GM18526 (cell line): ENCODE measurements around the gene P2RX7.

Experiments
- POLR2A ChIP-seq: IDR thresholded peaks from 3 replicates; pipeline ENCODE4 v1.6.1; 2011; ENCODE audit not compliant: insufficient read length; ENCODE audit errors: extremely low read depth

P2RX7 gene

DNA sequence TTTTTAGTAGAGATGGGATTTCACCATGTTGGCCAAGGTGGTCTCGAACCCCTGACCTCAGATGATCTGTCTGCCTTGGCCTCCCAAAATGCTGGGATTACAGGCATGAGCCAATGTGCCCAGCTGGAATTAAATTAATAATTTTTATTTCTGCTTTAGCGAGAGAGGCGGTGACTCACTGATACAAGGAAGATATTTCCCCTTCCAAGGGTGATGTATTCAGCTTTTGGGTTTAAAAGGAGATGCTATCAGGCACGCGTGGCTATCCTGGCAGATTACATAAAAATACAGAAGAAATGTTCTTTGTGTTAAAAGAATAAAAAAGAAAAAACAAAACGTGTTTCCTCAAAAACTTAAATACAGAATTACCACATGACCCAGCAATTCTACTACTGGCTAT lies 12.4 kb upstream of the P2RX7 start:
- TF ChIP-seq POLR2A: no peak

DNA sequence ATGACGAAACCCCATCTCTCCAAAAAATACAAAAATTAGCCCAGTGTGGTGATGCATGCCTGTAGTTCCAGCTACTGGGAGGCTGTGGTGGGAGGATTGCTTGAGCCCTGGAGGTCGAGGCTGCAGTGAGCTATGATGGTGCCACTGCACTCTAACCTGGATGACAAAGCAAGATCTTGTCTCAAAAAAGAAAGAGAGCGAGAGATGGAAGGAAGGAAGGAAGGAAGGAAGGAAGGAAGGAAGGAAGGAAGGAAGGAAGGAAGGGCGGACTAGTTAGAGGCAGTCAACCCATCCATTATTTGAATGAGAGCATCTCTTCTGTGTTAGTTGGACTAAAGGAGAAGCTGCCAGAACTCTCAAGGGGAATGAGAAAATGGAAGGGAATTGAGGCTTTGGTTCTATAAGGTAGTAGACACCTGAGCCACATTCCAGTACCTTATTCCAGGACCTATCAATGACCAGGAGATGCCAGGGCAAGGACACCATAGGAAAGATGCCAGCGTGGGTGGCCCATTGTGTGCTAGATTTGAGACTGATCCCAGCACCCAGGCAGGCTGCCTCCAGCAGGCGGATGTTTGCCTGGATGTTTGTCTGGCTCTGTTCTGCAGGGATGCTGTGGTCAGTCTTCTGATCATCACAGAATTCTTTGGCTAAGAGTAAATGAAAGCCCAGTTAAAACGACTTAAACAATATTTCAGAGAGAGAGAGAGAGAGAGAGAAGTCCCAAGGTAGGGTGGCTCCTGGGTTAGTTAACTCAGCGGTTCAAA lies 11.5 kb upstream of the P2RX7 start:
- TF ChIP-seq POLR2A: no peak

DNA sequence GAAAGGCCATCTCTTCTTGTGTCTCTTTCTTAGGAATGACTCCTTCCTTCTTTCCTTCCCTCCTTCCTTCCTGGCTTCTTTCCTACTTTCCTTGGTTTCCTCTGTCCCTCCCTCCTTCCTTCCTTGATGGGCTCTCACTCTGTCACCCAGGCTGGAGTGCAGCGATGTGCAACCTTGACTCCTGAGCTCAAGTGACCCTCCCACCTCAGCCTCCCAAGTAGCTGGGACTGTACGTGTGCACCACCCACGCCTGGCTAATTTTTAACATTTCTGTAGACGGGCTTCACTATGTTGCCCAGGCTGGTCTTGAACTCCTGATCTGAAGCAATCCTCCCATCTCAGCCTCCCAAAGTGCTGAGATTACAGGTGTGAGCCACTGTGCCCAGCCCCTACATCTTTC lies 10.9 kb upstream of the P2RX7 start:
- TF ChIP-seq POLR2A: no peak

DNA sequence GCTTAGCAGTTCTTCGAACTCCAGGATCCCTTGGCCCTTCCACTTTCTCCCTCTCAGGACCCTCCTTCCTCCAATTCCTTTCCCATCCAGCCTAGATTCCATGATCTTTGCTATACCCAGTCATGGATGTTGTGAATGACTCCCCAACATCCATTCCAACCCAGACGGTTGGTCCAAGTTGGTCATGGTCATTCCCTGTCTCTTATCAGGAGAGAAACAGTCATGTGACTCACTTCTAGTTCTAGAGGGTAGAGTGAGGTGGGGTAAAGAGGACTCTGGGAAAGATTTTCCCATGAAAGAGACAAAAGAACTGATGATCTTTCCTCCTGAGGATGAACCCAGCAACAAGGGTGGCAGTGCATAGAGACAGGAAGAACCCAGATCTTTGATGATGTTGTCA lies 9.2 kb upstream of the P2RX7 start:
- TF ChIP-seq POLR2A: no peak

DNA sequence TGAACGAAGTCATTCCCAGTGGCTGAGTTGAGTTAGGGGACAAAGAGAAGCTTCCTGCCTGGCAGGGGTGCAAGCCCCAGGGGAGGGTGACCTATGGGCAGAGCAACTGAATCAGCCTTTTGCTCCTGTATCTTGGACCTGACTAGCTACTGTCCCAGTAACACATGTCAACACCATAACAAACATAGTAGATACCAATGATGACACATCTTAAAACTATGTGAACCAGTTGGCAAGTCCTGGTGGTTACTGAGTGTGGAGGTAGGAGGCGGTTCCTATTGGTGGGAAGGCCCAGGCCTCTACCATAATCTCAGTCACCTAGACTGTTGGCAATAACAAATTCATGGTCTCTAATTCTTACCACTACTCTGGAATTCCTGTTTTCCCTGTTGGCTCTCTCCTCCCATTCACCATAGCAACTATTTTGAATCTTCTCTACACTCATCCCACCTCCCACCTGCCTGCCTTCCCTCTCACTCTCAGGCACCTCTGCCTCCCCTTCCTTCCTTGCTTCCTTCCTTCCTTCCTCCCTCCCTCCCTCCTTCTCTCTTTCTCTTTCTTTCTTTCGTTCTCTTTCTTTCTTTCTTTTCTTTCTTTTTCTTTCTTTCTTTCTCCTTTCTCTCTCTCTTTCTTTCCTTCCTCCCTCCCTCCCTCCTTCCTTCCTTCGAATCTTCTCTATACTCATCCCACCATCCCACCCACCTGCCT lies 8.1 kb upstream of the P2RX7 start:
- no peak for TF ChIP-seq POLR2A

DNA sequence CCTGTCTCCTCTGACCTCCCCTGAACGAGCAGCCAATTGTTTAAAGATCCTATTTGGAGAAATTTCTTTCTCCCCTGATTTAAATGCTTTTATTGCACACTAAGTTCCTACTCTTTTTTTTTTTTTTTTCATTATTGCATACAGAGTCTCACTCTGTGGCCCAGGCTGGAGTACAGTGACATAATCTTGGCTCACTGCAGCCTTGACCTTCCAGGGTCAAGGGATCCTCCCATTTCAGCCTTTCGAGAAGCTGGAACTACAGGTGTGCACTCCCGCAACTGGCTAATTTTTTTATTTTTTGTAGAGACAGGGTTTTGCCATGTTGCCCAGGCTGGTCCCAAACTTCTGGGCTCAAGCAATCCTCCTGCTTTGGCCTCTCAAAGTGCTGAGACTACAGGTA lies 5.2 kb upstream of the P2RX7 start:
- no peak for TF ChIP-seq POLR2A

DNA sequence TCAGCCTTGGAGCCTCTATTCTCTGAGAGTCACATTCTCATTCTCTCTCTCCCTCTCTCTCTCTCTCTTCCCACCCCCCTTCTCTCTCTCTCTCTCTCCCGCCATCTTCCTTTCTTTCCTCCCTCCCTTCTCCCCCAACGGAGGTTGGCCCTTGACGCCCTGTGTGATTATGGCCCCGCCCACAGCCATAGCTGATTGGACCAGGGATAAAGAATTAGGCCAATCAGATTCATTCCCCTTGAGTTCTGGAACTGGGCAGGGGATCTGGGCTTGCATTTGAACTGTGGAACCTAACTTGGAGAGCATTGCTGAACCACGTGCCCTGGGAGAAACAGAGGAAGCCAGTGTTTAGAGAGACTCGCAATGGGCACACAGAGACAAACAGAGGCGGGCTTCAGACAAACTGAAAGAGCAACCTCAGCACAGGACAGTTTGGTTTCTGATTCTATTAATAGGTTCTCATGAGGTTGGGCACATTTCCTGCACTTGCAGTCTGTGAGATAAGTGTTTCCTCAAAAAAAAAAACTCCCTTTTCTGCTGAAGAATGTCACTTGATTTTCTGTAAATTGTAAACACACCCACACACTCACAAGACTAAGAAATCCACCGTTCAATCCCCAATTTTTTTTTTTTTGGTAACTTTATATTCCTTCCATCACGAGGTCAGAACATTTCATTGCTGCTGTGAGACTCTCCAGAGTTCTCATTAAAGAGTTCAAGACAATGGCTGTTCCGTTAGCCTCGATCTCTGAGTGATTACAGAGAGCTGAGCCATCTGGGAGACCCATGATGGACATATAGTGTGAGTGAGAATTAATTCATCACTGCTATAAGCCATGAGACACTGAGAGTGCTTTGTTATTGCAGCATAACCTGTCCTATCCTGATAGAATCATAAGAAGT lies 3.5 kb upstream of the P2RX7 start:
- TF ChIP-seq POLR2A: peak; percentile 43

DNA sequence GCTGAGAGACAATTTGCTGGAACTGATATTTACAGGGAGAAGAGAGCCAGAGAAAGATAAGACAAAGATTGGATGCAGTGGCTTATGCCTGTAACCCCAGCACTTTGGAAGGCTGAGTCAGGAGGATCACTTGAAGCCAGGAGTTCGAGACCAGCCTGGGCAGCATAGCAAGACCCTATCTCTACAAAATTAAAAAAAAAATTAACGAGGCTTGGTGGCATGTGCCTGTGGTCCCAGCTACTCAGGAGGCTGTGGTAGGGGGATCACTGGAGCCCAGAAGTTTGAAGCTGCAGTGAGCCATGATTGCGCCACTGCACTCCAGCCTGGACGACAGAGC lies 2.9 kb upstream of the P2RX7 start:
- TF ChIP-seq POLR2A: no peak

DNA sequence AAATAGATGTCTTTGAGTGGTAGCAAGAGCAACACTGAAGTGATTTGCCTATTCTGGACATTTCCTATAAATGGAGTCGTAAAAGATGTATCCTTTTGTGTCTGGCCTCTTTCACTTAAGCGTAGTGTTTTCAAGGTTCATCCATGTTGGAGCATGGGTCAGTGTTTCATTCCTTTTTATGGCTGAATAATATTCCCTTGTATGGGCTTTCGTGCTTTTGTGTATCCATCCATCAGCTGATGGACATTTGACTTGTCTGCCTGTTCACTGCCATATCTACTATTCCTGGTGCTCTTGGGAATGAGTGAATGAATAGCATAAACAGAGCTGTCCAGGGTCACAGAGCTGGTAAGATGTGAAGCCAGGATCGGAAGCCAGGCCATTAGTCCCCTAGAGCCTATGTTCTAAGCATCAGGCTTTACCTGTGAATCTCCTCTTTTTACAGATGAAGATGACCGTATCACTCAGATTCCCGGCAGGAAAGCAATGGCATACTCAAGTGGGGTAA lies 1.8 kb upstream of the P2RX7 start:
- no peak for TF ChIP-seq POLR2A

DNA sequence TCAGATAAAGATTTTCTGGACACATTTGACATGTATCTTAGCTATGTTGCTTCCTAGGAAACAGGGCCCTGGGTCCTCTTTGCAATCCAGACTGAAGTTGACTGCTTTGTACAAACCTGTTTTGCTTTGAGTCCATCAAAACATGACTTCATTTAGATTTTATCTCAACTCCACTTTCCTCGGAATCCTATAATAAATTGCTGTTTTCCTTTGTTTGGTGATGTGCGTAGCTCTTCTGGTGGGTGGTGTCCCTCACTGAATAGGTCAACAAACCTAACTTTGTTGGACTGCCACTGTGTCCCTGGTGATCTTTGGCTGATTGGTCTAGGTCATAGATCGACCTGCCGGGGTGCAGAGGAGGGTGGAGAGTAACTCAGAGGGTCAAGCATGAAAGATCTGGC lies 735 bp upstream of the P2RX7 start:
- TF ChIP-seq POLR2A: no peak

DNA sequence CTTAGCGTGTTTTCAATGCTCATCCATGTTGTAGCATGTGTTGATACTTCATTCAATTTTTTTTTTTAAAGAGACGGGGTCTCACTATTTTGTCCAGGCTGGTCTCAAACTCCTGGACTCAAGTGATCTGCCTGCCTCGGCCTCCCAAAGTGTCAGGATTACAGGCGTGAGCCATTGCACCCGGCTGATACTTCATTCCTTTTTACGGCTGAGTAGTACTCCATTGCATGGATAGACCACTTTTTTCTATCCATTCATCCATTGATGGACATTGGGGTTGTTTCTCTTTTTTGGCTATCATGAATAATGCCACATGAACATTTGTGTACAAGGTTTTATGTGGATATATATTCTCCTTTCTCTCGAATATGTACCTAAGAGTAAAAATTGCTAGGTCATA lies 1.2 kb downstream of the P2RX7 start:
- TF ChIP-seq POLR2A: no peak

DNA sequence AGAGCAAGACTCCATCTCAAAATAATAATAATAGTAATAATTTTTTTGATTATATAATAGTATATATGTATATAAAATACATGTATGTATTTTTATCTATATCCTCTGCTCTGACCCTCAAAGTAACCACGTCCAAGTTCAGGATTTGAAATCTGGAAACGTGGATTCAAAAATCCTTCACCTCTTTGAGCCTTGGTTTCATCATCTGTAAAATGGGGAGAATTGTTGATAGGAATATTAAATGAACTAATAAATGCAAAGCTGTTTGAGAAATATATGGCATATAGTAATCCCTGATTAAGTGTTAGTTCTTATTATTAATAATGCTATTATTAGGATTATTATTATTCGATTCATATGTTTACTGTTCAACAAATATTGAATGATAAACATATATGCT lies 2.6 kb downstream of the P2RX7 start:
- TF ChIP-seq POLR2A: no peak

DNA sequence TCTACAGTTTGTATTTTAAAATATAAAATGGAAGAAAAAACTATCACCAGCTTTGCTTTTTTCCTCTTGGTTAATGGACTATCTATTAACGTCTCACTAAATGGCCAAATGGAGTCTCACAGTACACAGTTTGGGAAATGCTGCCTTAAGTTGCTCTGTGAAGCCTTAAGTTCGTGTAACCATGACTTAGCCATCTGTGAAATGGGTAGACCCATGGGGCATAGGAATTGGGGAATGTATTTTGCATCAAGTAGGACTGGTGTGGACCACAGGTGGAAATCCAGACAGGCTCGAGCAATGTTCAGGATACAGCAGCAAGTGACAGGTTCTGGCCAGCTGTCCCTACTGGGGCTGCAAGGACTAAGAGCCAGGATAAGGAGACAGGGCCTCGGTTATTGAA lies 4.8 kb downstream of the P2RX7 start:
- no peak for TF ChIP-seq POLR2A

DNA sequence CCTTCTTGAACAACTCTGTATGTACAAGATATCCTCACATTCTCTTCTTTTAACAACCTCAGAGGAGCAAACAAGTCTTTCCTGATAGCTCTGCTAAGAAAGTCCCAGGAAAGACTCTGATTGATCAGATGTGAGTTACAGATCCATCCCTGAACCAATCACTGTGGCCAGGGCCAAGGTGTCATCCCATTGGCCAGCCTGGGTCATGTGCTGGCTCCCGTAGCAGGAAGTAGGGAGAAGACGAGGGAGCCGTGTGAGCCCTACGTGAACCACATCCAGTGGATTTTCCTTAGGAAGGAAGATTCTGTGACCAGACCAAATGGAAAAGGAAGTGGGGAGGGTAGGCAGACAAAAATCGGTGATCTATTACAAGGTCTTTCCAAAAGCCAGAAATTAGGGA lies 5.6 kb downstream of the P2RX7 start:
- TF ChIP-seq POLR2A: no peak

DNA sequence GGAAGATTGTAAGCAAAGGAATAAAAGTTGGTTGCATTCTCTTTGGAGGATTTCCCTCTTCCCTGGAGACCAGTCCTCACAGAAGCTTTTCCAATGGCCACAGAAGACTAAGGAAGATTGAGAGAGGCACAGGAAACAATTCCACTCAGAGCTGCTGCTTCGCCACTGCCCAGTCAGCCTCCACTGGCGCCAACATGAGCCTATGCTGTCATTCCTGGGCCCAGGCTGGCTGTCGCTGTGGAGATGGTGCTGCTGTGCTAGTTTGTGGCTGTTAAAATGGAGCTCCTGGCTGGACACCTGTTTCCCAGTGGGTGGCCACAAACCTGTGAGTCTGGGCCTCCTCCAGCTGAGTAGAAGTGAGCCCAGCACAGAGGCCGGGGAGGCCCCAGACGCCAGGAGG lies 6.6 kb downstream of the P2RX7 start:
- TF ChIP-seq POLR2A: no peak
